Right renal pelvis (tissue), 4 donors: ENCODE data around the gene TMEM151B. TPM values are rescaled to one million over a fixed set of nuclear protein-coding genes. Genes with fewer than 3 reads are reported as not detected.

Source experiments
- DNase-seq, 4 donors: peaks; one replicate each; pipeline ENCODE4 v3.0.0-alpha.2; 2013; ENCODE audit warnings: low read depth in 4 of 4, low spot score in 3 of 4, missing footprints in 1 of 4
- polyA plus RNA-seq, 4 donors: library from polyadenylated mRNA; unstranded; fragments of 120-200 nt; gene quantifications; one replicate each; pipeline ENCODE4 v1.2.1, GENCODE V29; 2013; ENCODE audit not compliant: insufficient read length in 4 of 4

TMEM151B gene
- polyA plus RNA-seq, 4 donors: 0.42 to 0.84 (median 0.64) TPM

DNA sequence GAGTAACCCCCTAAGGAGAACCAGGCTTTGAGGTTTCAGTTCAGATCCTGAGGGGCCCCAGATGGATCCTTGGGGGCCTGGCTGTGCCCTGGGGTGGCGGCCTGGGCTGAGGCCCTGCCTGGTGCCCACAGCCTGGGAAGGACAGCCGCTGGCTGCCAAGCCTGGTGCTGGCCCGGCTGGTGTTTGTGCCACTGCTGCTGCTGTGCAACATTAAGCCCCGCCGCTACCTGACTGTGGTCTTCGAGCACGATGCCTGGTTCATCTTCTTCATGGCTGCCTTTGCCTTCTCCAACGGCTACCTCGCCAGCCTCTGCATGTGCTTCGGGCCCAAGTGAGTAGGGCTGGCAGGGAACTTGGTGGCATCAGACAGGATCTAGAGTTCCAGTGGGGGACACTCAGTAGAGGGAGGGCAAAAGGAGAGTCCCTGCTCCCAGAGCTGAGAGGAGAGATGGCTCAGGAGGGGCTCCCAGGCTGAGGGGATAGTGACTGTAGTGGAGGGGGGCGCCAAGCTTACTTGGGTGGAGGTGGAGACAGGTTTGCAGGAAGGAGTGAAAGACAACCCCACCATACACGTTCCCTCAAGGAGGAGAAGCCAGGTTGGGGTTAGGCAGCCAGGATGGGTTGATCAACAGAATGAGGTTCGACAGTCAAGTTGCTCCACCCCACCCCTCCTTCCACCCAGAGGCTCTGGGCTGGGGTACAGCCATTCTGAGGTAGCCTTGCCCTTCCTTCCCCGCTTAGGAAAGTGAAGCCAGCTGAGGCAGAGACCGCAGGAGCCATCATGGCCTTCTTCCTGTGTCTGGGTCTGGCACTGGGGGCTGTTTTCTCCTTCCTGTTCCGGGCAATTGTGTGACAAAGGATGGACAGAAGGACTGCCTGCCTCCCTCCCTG, 37.3 kb upstream of the TMEM151B start:
- DNase-seq: no peak

DNA sequence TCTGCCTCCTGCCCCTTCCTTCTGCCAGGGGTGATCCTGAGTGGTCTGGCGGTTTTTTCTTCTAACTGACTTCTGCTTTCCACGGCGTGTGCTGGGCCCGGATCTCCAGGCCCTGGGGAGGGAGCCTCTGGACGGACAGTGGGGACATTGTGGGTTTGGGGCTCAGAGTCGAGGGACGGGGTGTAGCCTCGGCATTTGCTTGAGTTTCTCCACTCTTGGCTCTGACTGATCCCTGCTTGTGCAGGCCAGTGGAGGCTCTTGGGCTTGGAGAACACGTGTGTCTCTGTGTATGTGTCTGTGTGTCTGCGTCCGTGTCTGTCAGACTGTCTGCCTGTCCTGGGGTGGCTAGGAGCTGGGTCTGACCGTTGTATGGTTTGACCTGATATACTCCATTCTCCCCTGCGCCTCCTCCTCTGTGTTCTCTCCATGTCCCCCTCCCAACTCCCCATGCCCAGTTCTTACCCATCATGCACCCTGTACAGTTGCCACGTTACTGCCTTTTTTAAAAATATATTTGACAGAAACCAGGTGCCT, 36.6 kb upstream of the TMEM151B start:
- no peak for DNase-seq

DNA sequence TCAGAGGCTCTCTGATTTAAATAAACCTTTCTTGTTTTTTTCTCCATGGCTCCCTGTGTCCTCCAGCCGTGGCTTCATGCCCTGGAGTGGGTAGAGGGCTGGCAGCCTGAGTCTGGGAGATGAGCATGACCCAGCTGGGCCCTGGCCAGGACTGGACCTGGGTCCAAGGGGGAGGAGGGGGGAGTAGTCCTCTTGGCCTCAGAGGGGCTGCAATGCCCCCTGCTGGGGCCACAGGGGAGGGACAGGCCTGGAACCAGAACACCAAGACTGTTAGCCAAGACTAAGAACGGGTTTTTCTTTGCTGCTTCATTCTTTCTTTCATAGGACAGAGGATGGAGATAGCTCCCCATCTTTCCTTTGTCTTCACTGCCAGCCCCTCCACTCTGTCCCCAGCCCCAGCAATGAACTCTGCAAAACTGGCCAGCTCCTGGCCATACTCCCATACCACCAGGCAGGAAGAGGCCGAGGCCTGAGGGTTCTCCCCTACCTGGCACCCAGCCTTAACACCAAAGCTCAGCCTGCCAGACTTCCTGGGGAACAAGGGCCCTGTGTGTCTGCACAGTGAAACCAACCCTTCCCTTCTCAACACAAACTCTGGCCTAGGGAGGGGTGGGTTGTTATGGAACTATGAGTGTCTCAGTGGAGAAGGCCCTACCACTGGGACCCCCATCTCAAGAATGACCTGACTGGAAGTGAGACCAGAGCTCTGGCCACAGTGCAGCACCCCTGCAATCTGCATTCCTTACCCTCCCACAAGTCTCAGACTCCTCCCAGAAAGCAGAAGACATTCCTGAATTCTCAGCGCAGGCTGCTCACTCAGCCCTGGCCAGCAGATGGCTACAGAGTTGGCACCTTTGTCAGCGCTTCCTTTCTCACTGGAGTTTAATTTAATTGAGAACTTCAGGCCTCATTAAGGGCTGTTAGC, 35.9 kb upstream of the TMEM151B start:
- no peak for DNase-seq

DNA sequence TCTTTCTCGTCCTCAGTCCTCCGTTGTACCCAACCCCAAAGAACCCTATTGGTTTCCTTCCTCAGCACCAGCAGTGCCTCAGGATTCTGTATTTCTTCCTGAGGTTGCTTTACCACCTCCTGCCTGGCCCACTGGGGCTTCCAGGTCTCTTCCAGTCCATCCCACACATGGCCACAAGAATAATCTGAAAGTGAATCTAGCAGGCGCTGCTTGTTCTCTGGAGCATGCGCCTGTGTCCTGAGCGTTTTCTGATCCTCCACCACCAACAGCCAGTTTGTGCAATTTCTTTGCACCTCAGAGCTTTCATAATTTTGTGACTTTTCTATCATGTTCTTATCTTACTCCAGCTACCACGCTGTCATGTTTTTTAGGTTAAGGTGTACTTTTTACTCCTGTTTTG, 35.0 kb upstream of the TMEM151B start:
- no peak for DNase-seq

DNA sequence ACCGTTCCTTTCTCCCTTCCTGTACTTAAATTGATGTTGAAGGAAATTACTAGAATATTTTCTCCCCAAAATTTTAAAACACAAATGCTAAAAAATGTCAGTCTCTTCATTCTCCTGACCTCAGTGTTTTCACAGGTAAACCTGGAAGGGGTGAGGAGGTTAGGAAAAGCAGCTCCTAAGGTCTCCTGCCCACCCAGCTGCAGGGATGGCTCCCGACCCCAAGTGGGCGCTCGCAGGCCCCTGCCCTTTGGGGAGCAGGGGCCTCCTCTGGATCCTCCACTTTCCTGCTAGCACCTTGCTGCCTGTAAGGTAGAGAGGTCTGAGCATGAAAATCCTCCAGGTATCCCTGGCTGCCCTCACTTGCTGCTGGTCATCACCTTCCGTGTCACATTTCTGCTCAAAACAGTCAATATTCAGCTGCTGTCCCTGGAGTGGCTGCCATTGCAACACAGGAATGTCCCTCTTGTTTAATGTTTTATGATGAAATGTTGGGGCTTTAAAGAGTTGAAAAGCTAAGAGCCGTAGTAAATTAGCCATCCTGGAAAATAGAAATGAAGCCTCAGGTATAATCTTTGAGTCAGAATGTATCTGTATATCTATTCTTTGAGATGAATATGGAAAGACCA, 34.2 kb upstream of the TMEM151B start:
- DNase-seq: no peak

DNA sequence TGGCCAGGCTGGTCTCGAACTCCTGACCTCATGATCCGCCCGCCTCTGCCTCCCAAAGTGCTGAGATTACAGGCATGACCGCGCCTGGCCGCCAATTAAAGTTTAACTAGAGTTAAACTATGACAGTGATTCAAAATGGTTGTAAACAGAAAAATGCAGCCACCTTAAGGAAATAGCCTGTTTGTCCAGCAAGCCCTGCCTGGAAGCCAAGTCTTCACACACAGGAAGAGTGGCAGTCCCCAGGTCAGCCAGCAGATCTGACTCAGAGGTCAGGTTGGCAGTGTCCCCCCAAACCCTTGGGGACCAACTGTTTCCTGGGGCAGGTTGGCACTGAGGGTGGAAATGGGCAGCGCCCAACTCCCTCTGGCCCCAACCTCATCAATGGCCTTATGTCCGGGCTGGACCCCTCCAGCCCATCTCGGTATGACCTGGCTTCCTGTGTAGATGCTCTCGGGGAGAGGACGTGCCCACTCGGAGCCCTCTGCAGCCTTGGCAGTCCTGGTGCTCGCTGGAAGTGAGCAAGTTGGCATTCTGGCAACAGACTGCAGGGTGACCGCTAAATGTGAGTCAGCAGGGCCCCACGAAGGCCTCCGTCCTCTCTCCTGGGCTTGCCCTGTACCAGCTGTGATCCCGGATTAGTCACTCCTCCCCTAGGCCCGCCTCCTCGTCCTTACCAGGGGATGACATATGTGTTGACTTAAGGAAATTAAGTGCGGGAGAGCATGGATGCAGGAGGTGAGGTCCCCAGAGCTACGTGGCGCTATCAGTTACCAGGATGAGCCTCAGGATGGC, 33.0 kb upstream of the TMEM151B start:
- peak in 1 of 4 donors; percentile 72 for DNase-seq

DNA sequence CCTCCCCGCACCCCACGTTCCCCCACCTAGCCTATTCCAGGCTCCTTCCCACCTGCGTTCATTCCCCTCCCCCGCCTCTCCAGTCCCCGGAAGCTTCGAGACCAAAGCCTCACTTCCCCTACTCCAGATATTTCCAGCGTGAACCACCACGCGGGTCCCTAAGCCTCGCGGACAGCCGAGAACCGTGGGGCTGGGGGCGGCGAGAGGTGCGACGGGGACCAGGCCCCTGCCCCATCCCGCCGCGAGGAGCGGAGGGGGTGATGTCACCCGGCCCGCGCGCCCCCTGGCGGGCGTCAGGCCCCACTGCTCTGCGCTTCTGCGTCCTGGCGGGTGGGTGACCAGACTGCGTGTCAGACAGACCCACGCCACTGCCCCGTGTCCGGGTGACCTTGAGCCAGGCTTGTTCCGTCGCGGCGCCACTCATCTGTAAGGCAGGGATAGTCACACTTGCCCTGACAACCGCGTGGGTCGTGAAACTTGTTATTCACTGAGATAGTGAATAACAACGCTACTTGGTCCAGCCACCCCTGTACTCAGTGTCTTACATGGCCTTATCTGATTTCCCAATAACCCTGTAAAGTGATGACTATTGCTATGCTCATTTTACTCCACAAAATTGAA, 32.3 kb upstream of the TMEM151B start:
- peak in 1 of 4 donors; percentile 61 for DNase-seq

DNA sequence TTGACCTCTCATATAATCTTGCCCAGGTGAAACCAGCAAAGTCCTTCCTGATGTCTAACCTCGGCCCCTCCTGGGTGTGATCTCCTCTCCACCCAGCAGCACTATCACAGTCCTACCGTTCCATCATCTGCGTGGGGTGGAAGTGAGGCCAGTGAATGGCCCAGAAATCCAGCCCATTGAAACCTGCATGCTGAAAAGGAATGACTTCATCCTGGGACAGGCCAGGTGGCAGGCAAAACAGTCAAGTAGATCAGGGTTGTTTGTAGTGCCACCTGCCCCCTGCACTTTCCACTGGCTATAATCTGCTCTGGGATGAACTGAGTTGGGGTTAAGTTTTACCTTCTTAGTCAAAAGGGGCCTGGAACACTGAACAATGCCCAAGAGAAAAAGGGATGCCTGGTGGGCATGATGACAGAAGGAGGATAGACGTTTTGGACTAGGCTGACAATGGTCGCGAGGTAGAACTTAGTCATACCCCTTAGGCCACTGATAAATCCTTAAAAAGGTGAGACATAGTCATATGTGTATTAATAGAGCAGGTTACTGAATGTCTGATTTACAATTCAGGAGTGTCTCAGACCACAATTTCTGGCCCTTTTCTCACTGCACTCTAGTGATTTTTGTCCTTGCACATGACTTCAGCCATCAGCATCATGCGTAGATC, 31.4 kb upstream of the TMEM151B start:
- no peak for DNase-seq

DNA sequence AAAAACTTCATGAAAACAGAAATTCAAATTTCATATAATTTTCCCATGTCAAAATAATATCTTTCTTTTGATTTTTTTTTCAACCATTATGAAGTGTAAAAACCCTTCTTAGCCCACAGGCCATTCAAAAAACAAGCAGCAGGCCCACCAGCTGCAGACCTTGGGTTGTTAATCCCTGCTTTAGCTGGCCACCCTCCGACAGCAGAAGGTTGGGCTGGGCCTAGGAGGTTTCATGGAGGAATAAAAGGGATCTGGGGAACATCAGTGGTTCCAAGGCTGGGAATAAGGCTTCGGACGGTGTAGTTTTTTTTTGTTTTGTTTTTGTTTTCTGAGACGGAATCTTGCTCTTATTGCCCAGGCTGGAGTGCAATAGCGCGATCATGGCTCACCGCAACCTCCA, 26.9 kb upstream of the TMEM151B start:
- DNase-seq: no peak

DNA sequence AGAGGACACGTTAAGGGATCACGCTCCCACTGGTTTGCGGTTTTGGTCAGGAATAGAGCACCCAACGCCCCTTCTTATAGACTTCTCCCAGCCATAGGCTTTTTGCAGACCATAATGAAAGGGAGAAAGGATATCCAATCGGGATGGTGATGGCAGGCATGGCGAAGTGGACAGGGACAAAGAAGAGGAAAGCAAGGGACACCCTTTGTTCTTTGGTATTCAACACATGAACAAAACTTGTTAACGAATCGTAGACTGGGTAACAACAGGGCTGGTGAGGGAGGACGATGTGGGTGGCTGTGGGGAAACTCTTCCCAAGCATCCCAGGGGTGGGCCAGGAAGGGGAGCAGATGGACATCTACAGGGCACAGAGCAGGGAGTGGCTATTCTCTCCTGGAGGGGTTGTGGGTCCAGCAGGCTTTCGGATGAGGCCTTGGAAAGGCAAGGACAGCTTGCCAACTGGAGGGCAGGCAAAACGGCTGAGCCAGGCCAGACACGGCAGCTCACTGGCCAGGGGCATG, 24.8 kb upstream of the TMEM151B start:
- no peak for DNase-seq

DNA sequence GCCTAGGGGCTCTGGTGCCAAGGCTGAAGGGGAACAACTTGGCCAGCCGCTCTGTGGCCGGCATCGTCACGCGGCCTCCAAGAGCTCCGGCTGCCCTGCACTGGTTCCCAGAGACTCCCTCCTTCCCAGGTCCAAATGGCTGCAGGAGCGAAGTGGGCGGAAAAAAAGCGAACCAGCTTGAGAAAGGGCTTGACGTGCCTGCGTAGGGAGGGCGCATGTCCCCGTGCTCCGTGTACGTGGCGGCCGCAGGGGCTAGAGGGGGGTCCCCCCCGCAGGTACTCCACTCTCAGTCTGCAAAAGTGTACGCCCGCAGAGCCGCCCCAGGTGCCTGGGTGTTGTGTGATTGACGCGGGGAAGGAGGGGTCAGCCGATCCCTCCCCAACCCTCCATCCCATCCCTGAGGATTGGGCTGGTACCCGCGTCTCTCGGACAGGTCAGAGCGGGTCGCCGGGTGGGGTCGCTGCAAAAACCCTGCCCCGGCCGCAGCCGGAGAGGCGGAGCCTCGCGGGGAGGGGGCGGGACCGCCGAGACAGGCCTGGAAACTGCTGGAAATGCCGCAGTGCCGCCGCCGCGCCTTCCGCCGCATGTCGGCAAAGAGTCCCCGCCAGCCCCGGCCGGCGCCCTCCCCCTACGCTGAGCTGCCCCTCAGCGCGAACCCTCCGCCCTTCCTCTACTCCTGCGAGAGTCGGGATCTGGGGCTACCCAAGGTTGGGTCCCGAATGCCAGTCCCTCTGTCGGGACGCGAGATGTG, 24.2 kb upstream of the TMEM151B start:
- DNase-seq: peak in 1 of 4 donors; percentile 87

DNA sequence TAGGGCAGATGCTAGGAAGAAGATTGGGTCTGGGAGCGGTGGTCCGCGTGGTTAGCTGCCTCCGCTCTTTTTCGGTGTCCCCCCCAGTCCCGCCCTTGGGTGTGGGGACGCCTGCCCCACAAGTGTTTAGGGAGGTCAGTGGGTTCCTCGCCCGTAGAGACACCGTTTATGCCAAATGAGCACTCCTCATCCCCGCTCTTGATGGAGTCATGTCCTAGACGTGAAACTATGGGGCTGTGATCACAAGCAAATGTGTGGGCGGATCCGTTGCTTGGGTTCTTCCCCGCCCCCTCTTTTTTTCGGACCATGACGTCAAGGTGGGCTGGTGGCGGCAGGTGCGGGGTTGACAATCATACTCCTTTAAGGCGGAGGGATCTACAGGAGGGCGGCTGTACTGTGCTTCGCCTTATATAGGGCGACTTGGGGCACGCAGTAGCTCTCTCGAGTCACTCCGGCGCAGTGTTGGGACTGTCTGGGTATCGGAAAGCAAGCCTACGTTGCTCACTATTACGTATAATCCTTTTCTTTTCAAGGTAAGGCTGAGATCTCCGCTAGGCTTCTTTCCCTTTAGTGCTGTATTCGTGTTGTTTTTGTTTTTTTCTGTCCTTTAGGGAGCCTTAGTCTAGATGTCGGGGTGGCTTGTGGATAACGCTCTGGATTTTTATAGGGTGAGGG, 23.4 kb upstream of the TMEM151B start, which contains the start of gene HSP90AB1:
HSP90AB1 (plus strand) TSS at position 439 of the 675 bp plus-strand sequence. CDS start 1,529 bp downstream, outside the sequence.
- DNase-seq: peak; percentile 87 to 95 (median 92)

DNA sequence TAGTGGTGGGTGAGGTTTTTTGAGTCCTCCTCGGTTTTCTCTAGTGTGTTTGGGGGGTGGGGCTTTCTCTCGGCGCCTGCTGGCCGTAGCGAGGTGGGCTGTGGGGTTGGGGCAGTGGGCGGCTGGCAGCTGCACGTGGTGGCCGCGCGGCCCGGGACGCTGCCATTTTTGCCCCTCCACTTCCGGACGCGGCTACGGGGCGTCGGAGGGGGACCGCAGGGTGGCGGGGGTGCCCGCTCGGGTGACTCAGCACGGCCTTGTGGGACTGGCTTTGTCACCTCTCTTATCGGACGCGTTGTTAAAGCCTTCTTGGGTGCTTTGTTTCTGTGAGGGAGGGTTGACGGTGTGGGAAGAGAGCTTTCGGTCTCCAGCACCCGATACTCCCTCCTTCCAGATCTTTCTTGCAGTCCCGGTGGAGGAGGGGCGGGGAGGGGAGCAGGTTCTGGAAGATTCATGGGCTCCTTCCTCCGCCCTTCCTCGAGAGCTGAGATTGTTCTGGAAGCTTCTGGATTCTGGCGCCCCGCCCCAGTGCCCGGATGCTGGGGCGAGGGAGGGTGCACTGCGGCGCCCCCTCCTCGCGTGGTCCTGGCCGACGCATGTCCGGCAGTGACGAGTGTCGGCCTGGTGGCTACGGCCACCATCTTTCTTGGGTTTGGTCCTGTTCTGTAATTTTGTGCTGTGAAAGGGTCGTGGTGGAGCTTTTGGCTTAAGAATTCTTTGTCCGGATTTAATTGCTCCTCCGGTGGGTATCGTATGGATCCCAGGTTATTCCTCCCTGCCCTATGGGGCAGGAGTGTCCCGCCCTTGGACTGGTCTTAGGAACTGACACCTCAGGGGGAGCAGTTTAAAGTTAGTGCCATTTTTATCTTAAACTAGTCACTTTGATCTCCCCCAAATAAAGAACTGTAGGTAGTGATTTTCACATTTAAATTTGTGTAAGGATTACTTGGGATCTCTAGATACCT, 22.6 kb upstream of the TMEM151B start:
- no peak for DNase-seq

DNA sequence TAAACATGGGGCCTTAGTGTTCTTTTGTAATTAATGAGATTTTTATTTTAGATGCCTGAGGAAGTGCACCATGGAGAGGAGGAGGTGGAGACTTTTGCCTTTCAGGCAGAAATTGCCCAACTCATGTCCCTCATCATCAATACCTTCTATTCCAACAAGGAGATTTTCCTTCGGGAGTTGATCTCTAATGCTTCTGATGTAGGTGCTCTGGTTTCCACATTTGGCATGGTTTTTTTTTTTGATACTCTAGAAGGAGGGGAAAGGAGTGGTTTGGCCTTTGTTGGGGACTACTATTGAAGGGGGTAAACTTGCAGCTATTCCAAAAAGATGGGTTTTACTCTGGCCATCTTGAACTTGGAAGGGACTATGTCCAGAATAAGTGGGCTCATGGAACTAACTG, 21.7 kb upstream of the TMEM151B start:
- DNase-seq: no peak

DNA sequence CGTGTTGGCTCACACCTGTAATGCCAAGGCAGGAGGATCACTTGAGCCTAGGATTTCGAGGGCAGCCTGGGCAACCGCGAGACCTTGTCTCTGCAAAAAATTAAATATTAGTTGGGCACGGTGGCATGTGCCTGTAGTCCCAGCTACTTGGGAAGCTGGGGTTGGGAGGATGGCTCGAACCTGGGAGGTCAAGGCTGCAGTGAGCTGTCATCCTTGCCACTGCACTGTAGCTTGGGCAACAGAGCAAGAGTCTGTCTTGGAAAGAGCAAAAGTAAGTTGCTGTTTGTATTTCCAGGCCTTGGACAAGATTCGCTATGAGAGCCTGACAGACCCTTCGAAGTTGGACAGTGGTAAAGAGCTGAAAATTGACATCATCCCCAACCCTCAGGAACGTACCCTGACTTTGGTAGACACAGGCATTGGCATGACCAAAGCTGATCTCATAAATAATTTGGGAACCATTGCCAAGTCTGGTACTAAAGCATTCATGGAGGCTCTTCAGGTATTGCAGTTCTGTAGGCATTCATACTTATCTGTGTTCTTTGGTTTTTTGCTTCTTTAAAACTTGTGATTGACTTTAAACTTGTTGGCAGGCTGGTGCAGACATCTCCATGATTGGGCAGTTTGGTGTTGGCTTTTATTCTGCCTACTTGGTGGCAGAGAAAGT, 21.0 kb upstream of the TMEM151B start:
- DNase-seq: no peak
